Cardiac muscle cell (in vitro differentiated cells and primary cell): Measurements from ENCODE around the gene HID1. TPM values are rescaled to one million over a fixed set of nuclear protein-coding genes. Genes with fewer than 3 reads are reported as not detected.

ENCODE experiments used
- DNase-seq, 2 donors: peaks; one replicate each; pipeline versions ENCODE4 v3.0.0 to v3.0.0-alpha.2; 2010 to 2017; ENCODE audit warnings: low read depth in 1 of 2, low spot score in 1 of 2
- H3K27ac ChIP-seq: fragments of 200-600 bp; sonication (generic); 2 replicates; pipeline ENCODE4 v1.5.1; 2016
- H3K27me3 ChIP-seq: fragments of 200-600 bp; sonication (generic); 2 replicates; pipeline ENCODE4 v1.6.0; 2016; ENCODE audit warnings: control low read depth
- H3K36me3 ChIP-seq: fragments of 200-600 bp; sonication (generic); 2 replicates; pipeline ENCODE4 v1.5.1; 2016; ENCODE audit warnings: control low read depth
- H3K4me1 ChIP-seq: fragments of 200-600 bp; sonication (generic); 2 replicates; pipeline ENCODE4 v1.8.1; 2017; ENCODE audit warnings: low read depth, mild to moderate bottlenecking, mixed run types
- H3K4me3 ChIP-seq: fragments of 200-600 bp; sonication (generic); 2 replicates; pipeline ENCODE4 v1.5.1; 2016; ENCODE audit warnings: mild to moderate bottlenecking
- H3K9me3 ChIP-seq: fragments of 200-600 bp; sonication (generic); 2 replicates; pipeline ENCODE4 v1.5.1; 2017; ENCODE audit warnings: low read depth, mild to moderate bottlenecking, control low read depth
- polyA plus RNA-seq: library from polyadenylated mRNA; unstranded; fragments of >200 nt; fragmentation: Nextera tagmentation; extraction: Ambion mirVana; gene quantifications from 2 replicates; pipeline ENCODE4 v1.2.1, GENCODE V29; 2016
- total RNA-seq: library from RNA; depleted of rRNA; stranded (reverse); fragments of >200 nt; gene quantifications from 2 replicates; pipeline ENCODE4 v1.2.3, GENCODE V29; 2016
- TF ChIP-seq, protein P1 (sequence below): IDR thresholded peaks from 2 replicates; pipeline ENCODE4 v1.5.1; 2012; ENCODE audit warnings: low read depth, mild to moderate bottlenecking, low read length

Gene HID1
- total and polyA plus RNA-seq, 2 experiments from 2014 or later: 45.4 to 46.3 TPM

DNA sequence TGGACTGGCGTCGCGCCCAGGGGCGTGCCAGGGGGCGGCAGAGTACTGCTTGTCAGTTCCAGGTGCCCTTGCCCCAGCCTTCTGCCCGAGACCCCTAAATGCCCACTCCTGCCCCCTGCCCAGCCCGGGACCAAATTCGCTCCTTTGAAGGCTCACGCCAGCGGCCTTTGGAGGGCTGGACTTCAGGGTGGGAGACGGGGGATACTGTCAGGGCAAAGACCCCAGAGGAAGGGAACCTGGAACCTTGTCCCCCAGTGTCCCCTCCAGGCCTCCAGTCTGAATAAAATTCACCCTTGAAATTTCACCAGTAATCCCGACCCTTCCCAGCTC, 36.1 kb downstream of the HID1 start:
- Histone ChIP-seq H3K4me3 (no peak overlapping the region), H3K27ac (no peak overlapping the region), H3K36me3 (no peaks in the 10 kb centered on the region), H3K9me3 (no peaks in the 10 kb centered on the region), H3K27me3 (peaks cover 91% of the 10 kb centered on the region), H3K4me1 (no peaks in the 10 kb centered on the region)
- TF ChIP-seq, protein P1, sequence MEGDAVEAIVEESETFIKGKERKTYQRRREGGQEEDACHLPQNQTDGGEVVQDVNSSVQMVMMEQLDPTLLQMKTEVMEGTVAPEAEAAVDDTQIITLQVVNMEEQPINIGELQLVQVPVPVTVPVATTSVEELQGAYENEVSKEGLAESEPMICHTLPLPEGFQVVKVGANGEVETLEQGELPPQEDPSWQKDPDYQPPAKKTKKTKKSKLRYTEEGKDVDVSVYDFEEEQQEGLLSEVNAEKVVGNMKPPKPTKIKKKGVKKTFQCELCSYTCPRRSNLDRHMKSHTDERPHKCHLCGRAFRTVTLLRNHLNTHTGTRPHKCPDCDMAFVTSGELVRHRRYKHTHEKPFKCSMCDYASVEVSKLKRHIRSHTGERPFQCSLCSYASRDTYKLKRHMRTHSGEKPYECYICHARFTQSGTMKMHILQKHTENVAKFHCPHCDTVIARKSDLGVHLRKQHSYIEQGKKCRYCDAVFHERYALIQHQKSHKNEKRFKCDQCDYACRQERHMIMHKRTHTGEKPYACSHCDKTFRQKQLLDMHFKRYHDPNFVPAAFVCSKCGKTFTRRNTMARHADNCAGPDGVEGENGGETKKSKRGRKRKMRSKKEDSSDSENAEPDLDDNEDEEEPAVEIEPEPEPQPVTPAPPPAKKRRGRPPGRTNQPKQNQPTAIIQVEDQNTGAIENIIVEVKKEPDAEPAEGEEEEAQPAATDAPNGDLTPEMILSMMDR: no peak
- no peak for DNase-seq

DNA sequence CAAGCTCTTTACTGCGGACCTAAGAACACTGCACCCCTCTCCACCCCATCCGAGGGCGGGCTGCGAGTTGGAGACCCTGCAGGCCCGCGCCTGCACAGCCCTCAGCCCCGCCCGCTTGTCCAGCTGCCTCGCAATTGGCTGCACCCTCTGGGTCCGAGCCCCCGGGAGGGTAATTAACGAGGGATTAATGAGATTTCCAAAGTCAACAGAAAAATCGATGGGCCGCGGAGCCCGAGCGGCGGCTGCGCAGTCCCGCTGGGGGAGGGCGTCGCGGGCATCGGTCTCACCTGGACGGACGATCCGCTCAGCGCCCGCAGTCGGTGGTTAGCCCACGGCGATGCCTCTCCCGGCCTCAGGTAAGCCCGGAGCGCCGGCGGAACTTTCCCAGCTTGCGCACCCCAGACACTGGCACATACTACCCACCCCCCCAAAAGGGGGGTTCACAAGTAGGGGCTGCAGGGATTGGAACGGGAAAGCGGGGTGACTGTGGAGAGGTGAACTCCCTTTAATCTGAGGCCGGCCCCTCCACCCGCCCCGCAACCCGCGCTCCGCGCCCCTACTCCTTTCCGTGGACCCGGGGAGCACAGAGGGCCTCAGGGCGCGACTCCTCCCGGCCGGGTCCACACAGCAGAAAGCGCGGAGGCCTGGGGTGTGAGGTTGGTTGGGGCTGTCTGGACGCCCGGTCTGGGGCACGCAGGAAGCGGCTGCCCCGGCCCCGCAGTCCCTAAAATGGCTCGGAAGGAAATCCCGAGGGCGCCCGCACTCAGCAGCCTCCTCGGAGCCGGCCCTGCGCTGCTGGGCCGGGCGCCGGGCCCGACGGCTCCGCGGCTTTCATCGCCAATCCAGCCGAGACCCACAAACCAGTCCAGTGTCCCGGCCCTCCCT, 36.7 kb downstream of the HID1 start, which contains the start of gene OTOP3:
Gene OTOP3 (plus strand): TSS at position 314 of the 885 bp plus-strand sequence. CDS start 24 bp downstream, at position 338.
- H3K9me3 ChIP-seq: no peaks in the 10 kb centered on the region
- peaks cover 91% of the 10 kb centered on the region for H3K27me3 ChIP-seq
- no peak for DNase-seq
- TF ChIP-seq, protein P1: no peak
- no peaks in the 10 kb centered on the region for H3K4me1 ChIP-seq
- H3K27ac ChIP-seq: no peak within 1 kb of the TSS
- no peak within 1 kb of the TSS for H3K4me3 ChIP-seq
- no peaks in the 10 kb centered on the region for H3K36me3 ChIP-seq

DNA sequence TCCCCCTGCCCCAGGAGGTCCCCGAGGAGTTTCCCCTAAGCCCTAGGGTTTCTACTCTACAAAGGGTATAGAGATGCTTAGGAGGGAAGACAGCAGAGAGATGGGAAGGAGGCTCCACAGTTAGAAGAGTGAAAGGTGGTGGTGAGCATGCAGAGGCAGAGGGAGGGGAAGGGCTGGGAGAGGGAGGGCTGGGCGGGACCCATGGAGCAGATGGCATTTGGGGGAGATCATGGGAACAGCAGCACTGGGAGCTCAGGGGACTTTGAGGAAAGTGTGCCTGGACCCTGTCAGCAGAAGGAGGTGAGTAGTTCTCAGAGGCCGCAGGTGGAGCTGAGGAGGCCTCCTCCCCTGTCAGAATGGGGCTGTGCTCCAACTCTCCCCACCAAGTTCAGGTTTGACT, 37.5 kb downstream of the HID1 start:
- TF ChIP-seq, protein P1: no peak
- H3K4me1 ChIP-seq: no peaks in the 10 kb centered on the region
- H3K4me3 ChIP-seq: no peak overlapping the region
- no peak for DNase-seq
- no peaks in the 10 kb centered on the region for H3K9me3 ChIP-seq
- peaks cover 91% of the 10 kb centered on the region for H3K27me3 ChIP-seq
- H3K36me3 ChIP-seq: no peaks in the 10 kb centered on the region
- no peak overlapping the region for H3K27ac ChIP-seq

DNA sequence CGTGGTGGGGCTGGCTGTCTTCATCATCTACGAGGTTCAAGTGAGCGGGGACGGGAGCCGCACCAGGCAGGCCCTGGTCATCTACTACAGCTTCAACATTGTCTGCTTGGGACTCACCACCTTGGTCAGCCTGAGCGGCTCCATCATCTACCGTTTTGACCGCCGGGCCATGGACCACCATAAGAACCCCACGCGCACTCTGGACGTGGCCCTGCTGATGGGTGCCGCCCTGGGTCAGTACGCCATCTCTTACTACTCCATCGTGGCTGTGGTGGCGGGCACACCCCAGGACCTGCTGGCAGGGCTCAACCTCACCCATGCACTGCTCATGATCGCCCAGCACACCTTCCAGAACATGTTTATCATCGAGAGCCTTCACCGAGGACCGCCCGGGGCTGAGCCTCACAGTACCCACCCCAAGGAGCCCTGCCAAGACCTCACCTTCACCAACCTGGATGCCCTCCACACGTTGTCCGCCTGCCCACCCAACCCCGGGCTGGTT, 42.0 kb downstream of the HID1 start:
- TF ChIP-seq, protein P1: no peak
- Histone ChIP-seq H3K36me3 (no peaks in the 10 kb centered on the region), H3K9me3 (no peaks in the 10 kb centered on the region), H3K27me3 (peaks cover 94% of the 10 kb centered on the region), H3K27ac (no peak overlapping the region), H3K4me1 (no peaks in the 10 kb centered on the region), H3K4me3 (no peak overlapping the region)
- DNase-seq: no peak

DNA sequence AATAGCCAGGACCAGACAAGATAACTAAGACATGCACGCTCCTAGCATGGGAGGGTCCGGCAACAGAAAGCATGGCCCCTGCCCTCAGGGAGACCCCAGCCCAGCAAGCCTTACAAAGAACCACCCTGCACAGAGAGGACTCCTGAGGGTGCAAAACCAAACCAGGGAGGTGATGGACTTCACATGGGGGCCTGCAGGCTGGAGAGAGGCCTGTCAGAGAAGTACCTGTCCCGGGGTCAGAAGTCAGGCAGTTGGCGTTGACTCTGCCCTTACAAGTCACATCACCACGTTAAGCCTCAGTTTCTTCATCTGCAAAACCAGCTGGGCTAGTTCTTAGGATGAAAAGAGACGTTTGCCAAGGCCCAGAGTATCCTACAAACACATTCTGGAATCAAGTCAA, 43.8 kb downstream of the HID1 start:
- H3K27ac ChIP-seq: no peak overlapping the region
- H3K4me1 ChIP-seq: no peaks in the 10 kb centered on the region
- no peaks in the 10 kb centered on the region for H3K9me3 ChIP-seq
- no peak for DNase-seq
- no peaks in the 10 kb centered on the region for H3K36me3 ChIP-seq
- TF ChIP-seq, protein P1: no peak
- H3K27me3 ChIP-seq: peaks cover 94% of the 10 kb centered on the region
- H3K4me3 ChIP-seq: no peak overlapping the region
